ENCODE results near the gene BRWD1. TPM values are rescaled to one million over a fixed set of nuclear protein-coding genes. Genes with fewer than 3 reads are reported as not detected.

BRWD1 gene
- total RNA-seq, 4 donors from 2014 or later, result 60.3 to 74.4 (median 68.7) TPM

- TF ChIP-seq CTCF (IDR thresholded peaks at IDR 0.05; ENCODE audit: low read depth), result no peak
Measured at GRCh38 chr21:39168800-39169199, 144.6 kb downstream of the BRWD1 start.

GRCh38 chr21:39164523-39164922, 148.9 kb downstream of the BRWD1 start:
- no peak for TF ChIP-seq CTCF (IDR thresholded peaks at IDR 0.05; ENCODE audit: low read depth)

- no peak for TF ChIP-seq CTCF (IDR thresholded peaks at IDR 0.05; ENCODE audit: low read depth)
Measured at GRCh38 chr21:39161064-39161463, 152.4 kb downstream of the BRWD1 start.

- TF ChIP-seq CTCF (IDR thresholded peaks at IDR 0.05; ENCODE audit: low read depth), result no peak
Measured at GRCh38 chr21:39159342-39160063, 153.9 kb downstream of the BRWD1 start.

GRCh38 chr21:39156024-39156423, 157.4 kb downstream of the BRWD1 start:
- no peak for TF ChIP-seq CTCF (IDR thresholded peaks at IDR 0.05; ENCODE audit: low read depth)

GRCh38 chr21:39155578-39155977, 157.9 kb downstream of the BRWD1 start:
- TF ChIP-seq CTCF (IDR thresholded peaks at IDR 0.05; ENCODE audit: low read depth), result no peak

GRCh38 chr21:39153842-39154241, 159.6 kb downstream of the BRWD1 start:
- no peak for TF ChIP-seq CTCF (IDR thresholded peaks at IDR 0.05; ENCODE audit: low read depth)

Measured in subcutaneous adipose tissue (tissue), 4 donors.